ENCODE data around the gene HNRNPR. TPM values are rescaled to one million over a fixed set of nuclear protein-coding genes. Genes with fewer than 3 reads are reported as not detected.
"Not testable (repeated sequence)": the region's sequence is repeated elsewhere in the genome, so short reads cannot be mapped to it uniquely, and the experiment has no call there.

HNRNPR gene
- total RNA-seq, 5 donors from 2014 or later (not counting 1 experiment from before 2014, with no cell fraction given), result 98.2 to 122 (median 109) TPM

DNA sequence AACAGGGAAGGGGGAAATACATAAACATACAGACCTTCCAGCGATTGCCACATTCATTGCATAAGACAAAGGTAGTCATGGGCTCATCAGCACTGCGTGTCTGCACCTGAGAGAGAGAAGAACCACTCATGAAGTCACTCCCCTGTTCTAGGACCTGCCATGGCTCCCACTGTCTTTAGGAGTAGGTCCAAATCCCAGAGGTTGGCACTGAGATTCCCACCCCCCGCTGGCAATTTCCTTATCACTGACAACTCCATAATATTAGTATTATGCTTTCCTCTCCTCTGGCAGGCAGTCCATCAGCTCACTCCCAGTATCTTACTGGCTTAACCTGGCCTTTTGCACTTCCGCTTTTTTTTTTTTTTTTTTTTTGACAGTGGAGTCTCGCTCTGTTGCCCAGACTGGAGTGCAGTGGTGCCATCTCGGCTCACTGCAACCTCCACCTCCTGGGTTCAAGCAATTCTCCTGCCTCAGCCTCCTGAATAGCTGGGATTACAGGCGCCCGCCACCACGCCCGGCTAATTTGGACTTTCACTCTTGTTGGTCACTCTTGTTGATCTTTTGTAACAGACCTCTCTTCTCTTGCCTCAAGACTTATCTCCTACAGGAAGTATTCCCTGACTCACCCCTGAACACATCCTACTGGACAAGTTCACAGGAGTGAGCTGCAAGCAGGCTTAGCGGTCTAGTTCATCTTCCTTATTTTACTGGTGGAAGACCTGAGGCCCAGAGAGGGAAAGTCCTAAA lies 40.4 kb upstream of the HNRNPR start:
- Mint-ChIP-seq H3K9me3 (no peaks in the 10 kb centered on the region), H3K27me3 (no peaks in the 10 kb centered on the region), H3K4me1 (no peaks in the 10 kb centered on the region), H3K36me3 (peaks cover 13% of the 10 kb centered on the region), H3K27ac (no peak overlapping the region), H3K4me3 (no peak overlapping the region)
- no peaks in the 10 kb centered on the region for H3K36me3 ChIP-seq (ENCODE audit: control insufficient read depth in 2 of 2, extremely low read depth in 1 of 2, insufficient read depth in 1 of 2, low read length in 1 of 2)
- no peak overlapping the region for H3K27ac ChIP-seq (ENCODE audit: low read length)
- POLR2A ChIA-PET, result no interaction called here
- no peaks in the 10 kb centered on the region for H3K9me3 ChIP-seq
- 96% methylated on average over 4 of the region's 11 CpGs for WGBS (ENCODE audit: insufficient coverage)
- DNase-seq (no peak), ATAC-seq (replicated peaks in 1 of 4) (no peak)
- CTCF ChIA-PET, result no interaction called here
- no peaks in the 10 kb centered on the region for H3K4me1 ChIP-seq (ENCODE audit: control insufficient read depth in 1 of 2, extremely low read depth in 1 of 2, insufficient read depth in 2 of 2, low read length in 2 of 2)
- no peaks in the 10 kb centered on the region for H3K27me3 ChIP-seq (replicated peaks in 1 of 2; ENCODE audit: control insufficient read depth in 2 of 2, extremely low read depth in 1 of 2, insufficient read depth in 2 of 2, low read length in 1 of 2)
- H3K4me3 ChIP-seq (ENCODE audit: control insufficient read depth in 1 of 2, extremely low read depth in 1 of 2, low read length in 1 of 2), result no peak overlapping the region

DNA sequence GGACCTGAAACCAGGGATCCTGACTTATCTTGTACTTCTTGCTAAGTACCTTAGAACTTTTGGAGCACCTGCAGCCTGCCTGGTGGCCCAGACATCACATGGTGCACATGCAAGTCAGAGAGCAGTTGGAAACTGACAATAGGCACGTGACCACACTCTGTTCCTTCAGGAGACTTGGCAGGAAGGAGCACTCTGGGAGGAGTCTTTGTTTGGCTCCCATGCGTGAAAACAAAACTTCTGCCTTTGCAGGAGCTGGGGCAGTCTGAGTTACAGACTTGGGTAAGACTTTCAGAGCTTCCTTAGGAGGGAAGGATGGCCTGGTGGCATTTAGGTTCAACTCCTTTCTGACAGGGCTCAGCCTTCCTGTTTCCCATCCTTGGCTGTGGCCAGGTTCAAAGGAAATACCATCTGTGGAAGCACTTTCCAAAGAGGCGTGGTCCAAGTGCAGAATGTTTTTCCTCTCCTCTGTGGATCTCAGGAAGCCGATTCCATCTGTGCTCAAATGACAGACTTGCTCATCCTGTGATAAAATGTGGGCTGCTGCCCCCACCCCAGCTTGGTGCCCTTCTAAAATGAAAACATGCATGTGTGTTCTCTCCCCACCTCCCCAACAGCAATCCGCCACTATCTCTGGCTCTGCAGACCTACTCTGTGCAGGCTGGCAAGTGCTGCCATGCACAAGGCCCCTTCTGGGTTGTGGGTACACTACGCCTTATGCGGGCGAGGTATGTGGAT lies 39.7 kb upstream of the HNRNPR start:
- Histone ChIP-seq H3K27me3 (replicated peaks in 1 of 2; ENCODE audit: control insufficient read depth in 2 of 2, extremely low read depth in 1 of 2, insufficient read depth in 2 of 2, low read length in 1 of 2) (no peaks in the 10 kb centered on the region), H3K4me3 (ENCODE audit: control insufficient read depth in 1 of 2, extremely low read depth in 1 of 2, low read length in 1 of 2) (no peak overlapping the region), H3K36me3 (ENCODE audit: control insufficient read depth in 2 of 2, extremely low read depth in 1 of 2, insufficient read depth in 1 of 2, low read length in 1 of 2) (no peaks in the 10 kb centered on the region), H3K27ac (ENCODE audit: low read length) (no peak overlapping the region), H3K4me1 (ENCODE audit: control insufficient read depth in 1 of 2, extremely low read depth in 1 of 2, insufficient read depth in 2 of 2, low read length in 2 of 2) (no peaks in the 10 kb centered on the region), H3K9me3 (no peaks in the 10 kb centered on the region)
- Mint-ChIP-seq H3K36me3 (peaks cover 13% of the 10 kb centered on the region), H3K4me3 (no peak overlapping the region), H3K27me3 (no peaks in the 10 kb centered on the region), H3K9me3 (no peaks in the 10 kb centered on the region), H3K4me1 (no peaks in the 10 kb centered on the region), H3K27ac (no peak overlapping the region)
- ATAC-seq (replicated peaks in 1 of 4) (no peak), DNase-seq (no peak)
- CTCF ChIA-PET, result no interaction called here
- POLR2A ChIA-PET, result no interaction called here
- WGBS (ENCODE audit: insufficient coverage), result 80% methylated on average over 3 of the region's 8 CpGs

DNA sequence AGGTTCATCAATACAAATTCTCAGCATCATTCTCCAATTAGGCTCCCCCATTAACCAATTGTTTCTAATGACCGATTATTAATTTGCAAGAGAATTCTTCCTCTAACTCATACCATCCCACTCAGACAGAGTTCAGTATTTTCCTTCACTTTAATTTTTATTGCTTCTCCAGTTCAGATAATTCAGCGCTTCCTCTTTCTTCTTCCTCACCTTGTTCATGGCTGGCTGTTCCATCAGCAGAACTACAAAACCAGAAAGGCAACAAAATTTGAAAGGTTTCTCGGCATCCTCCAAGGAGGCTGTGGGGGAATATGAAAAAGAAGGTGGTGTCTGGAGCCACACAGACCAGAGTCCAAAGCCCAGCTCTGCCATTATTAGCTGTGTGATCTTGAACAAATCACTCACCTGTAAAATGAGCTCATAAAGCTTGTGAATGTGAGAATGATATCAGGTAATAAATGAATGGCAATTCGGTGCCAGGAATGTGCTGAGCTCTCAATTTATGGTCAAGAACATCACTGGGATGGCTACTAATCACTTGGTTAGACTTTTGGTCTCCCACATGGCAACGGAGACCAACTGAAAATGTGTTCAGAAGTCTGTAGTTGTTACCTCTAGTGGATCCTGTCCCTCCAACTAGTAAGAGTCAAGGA lies 37.3 kb upstream of the HNRNPR start:
- Histone ChIP-seq H3K27ac (ENCODE audit: low read length) (no peak overlapping the region), H3K36me3 (ENCODE audit: control insufficient read depth in 2 of 2, extremely low read depth in 1 of 2, insufficient read depth in 1 of 2, low read length in 1 of 2) (no peaks in the 10 kb centered on the region), H3K9me3 (no peaks in the 10 kb centered on the region), H3K4me3 (ENCODE audit: control insufficient read depth in 1 of 2, extremely low read depth in 1 of 2, low read length in 1 of 2) (no peak overlapping the region), H3K4me1 (ENCODE audit: control insufficient read depth in 1 of 2, extremely low read depth in 1 of 2, insufficient read depth in 2 of 2, low read length in 2 of 2) (no peaks in the 10 kb centered on the region), H3K27me3 (replicated peaks in 1 of 2; ENCODE audit: control insufficient read depth in 2 of 2, extremely low read depth in 1 of 2, insufficient read depth in 2 of 2, low read length in 1 of 2) (no peaks in the 10 kb centered on the region)
- Mint-ChIP-seq H3K27ac (no peak overlapping the region), H3K4me3 (no peak overlapping the region), H3K4me1 (no peaks in the 10 kb centered on the region), H3K9me3 (no peaks in the 10 kb centered on the region), H3K36me3 (peaks cover 9% of the 10 kb centered on the region), H3K27me3 (no peaks in the 10 kb centered on the region)
- DNase-seq, result no peak
- CTCF ChIA-PET, result no interaction called here
- WGBS (ENCODE audit: insufficient coverage), result 94% methylated on average over 2 of the region's 5 CpGs
- no peak for ATAC-seq (replicated peaks in 1 of 4)
- POLR2A ChIA-PET, result no interaction called here

GRCh38 chr1:23380719-23381118 lies 36.6 kb upstream of the HNRNPR start:
- Mint-ChIP-seq H3K9me3 (no peaks in the 10 kb centered on the region), H3K36me3 (peaks cover 9% of the 10 kb centered on the region), H3K4me3 (no peak overlapping the region), H3K27ac (no peak overlapping the region), H3K27me3 (no peaks in the 10 kb centered on the region), H3K4me1 (no peaks in the 10 kb centered on the region)
- no peaks in the 10 kb centered on the region for H3K4me1 ChIP-seq (ENCODE audit: control insufficient read depth in 1 of 2, extremely low read depth in 1 of 2, insufficient read depth in 2 of 2, low read length in 2 of 2)
- no peak for ATAC-seq (replicated peaks in 1 of 4)
- CTCF ChIA-PET, result interaction anchor here in 1 of 2 donors (0.6 kb wide), 1 partner anchor 15 kb away, joined by 3 read pairs; no protein-coding TSS in a partner anchor
- 89% methylated on average over 2 of the region's 5 CpGs for WGBS (ENCODE audit: insufficient coverage)
- H3K27ac ChIP-seq (ENCODE audit: low read length), result no peak overlapping the region
- no peak overlapping the region for H3K4me3 ChIP-seq (ENCODE audit: control insufficient read depth in 1 of 2, extremely low read depth in 1 of 2, low read length in 1 of 2)
- POLR2A ChIA-PET, result no interaction called here
- H3K27me3 ChIP-seq (replicated peaks in 1 of 2; ENCODE audit: control insufficient read depth in 2 of 2, extremely low read depth in 1 of 2, insufficient read depth in 2 of 2, low read length in 1 of 2), result no peaks in the 10 kb centered on the region
- H3K9me3 ChIP-seq, result no peaks in the 10 kb centered on the region
- DNase-seq, result no peak
- H3K36me3 ChIP-seq (ENCODE audit: control insufficient read depth in 2 of 2, extremely low read depth in 1 of 2, insufficient read depth in 1 of 2, low read length in 1 of 2), result no peaks in the 10 kb centered on the region

DNA sequence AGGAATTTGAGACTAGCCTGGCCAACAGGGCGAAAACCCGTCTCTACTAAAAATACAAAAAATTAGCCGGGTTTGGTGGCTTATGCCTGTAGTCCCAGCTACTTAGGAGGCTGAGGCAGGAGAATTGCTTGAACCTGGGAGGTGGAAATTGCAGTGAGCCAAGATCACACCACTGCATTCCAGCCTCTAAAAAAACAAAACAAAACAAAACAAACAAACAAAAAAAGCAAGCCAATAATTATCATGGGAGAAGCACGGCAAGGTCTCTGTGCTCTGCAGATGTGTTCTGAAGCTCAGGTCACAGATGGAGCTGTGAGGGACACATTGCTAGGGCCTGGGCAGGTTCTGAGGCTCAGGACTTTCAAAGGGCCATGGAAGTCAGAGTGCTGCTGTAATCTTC lies 36.2 kb upstream of the HNRNPR start:
- H3K36me3 ChIP-seq (ENCODE audit: control insufficient read depth in 2 of 2, extremely low read depth in 1 of 2, insufficient read depth in 1 of 2, low read length in 1 of 2); DNase-seq; H3K27me3 Mint-ChIP-seq; H3K36me3 Mint-ChIP-seq; H3K4me1 Mint-ChIP-seq; H3K4me3 Mint-ChIP-seq; H3K27ac Mint-ChIP-seq; H3K4me3 ChIP-seq (ENCODE audit: control insufficient read depth in 1 of 2, extremely low read depth in 1 of 2, low read length in 1 of 2); H3K4me1 ChIP-seq (ENCODE audit: control insufficient read depth in 1 of 2, extremely low read depth in 1 of 2, insufficient read depth in 2 of 2, low read length in 2 of 2); ATAC-seq (replicated peaks in 1 of 4); H3K9me3 ChIP-seq; H3K9me3 Mint-ChIP-seq; H3K27me3 ChIP-seq (replicated peaks in 1 of 2; ENCODE audit: control insufficient read depth in 2 of 2, extremely low read depth in 1 of 2, insufficient read depth in 2 of 2, low read length in 1 of 2); POLR2A ChIA-PET; H3K27ac ChIP-seq (ENCODE audit: low read length): not testable (repeated sequence)
- WGBS (ENCODE audit: insufficient coverage), result no CpG with 5 or more reads among the region's 4 CpGs
- CTCF ChIA-PET, result interaction anchor here in 1 of 2 donors (0.6 kb wide), 1 partner anchor 14 kb away, joined by 3 read pairs; no protein-coding TSS in a partner anchor

DNA sequence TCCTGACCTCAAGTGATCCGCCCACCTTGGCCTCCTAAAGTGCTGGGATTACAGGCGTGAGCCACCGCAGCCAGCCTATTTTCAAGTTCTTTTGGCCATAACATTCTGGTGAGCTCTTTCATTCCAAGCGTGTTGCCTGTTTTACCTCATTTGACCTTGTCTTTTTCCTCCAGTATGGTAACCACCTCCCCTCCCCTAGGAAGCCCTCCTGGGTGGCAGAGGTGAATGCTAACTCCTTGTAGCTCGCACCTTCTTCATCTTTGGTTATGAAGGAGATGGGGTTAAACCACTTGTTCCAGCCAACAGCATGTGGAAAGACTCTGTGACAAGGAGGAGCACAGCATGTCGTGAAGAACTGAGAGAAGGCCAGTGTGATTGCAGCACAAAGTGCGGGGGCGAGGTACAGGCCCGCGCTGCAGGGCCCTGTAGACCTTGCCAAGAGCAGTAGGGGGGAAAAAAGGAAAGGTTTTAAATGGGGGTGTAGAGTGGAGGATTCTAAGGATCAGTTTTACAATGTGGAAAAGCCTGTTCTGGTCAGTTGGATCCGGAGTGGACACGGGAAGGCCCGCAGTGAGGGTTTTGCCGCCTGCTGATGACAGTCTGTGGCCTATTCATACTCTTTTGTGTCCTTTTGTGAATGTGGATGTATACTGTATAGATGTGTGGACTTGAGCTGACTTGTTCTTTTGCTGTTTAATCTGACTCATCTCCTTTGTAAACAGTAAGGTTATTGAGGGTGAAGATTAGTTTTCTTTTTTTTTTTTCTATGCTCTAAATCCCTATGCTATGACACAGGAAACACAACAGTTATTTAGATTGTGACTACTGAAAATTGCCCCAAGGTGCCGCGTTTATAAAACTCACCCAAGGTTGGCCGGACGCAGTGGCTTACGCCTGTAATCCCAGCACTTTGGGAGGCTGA lies 33.1 kb upstream of the HNRNPR start:
- Mint-ChIP-seq H3K4me1 (no peaks in the 10 kb centered on the region), H3K27ac (no peak overlapping the region), H3K4me3 (no peak overlapping the region), H3K9me3 (no peaks in the 10 kb centered on the region), H3K27me3 (no peaks in the 10 kb centered on the region), H3K36me3 (no peaks in the 10 kb centered on the region)
- Histone ChIP-seq H3K4me1 (ENCODE audit: control insufficient read depth in 1 of 2, extremely low read depth in 1 of 2, insufficient read depth in 2 of 2, low read length in 2 of 2) (no peaks in the 10 kb centered on the region), H3K9me3 (no peaks in the 10 kb centered on the region), H3K4me3 (ENCODE audit: control insufficient read depth in 1 of 2, extremely low read depth in 1 of 2, low read length in 1 of 2) (no peak overlapping the region), H3K27me3 (replicated peaks in 1 of 2; ENCODE audit: control insufficient read depth in 2 of 2, extremely low read depth in 1 of 2, insufficient read depth in 2 of 2, low read length in 1 of 2) (no peaks in the 10 kb centered on the region), H3K36me3 (ENCODE audit: control insufficient read depth in 2 of 2, extremely low read depth in 1 of 2, insufficient read depth in 1 of 2, low read length in 1 of 2) (peaks cover 0 to 2% of the 10 kb centered on the region in 2 donors), H3K27ac (ENCODE audit: low read length) (no peak overlapping the region)
- DNase-seq, result no peak
- no peak for ATAC-seq (replicated peaks in 1 of 4)
- ChIA-PET CTCF (interaction anchor here (0.5 to 0.6 kb wide), 2 partner anchors 40 to 48 kb away, joined by 3 to 4 read pairs; no protein-coding TSS in a partner anchor), POLR2A (no interaction called here)
- 95% methylated on average over 12 of the region's 19 CpGs for WGBS (ENCODE audit: insufficient coverage)

Measured in T-cell (primary cell).